Fibroblast of lung (primary cell): Measurements from ENCODE around the gene MEI1. TPM values are rescaled to one million over a fixed set of nuclear protein-coding genes. Genes with fewer than 3 reads are reported as not detected.

Experiments
- DNase-seq, 2 donors: peaks; one replicate each; pipeline versions ENCODE4 v3.0.0 to v3.0.0-alpha.2; 2010; ENCODE audit warnings: low read depth in 2 of 2
- H2AFZ ChIP-seq: 2 replicates; pipeline ENCODE4 v1.5.1; 2012; ENCODE audit warnings: low read length, control low read depth, inconsistent platforms
- H3K27ac ChIP-seq: 2 replicates; pipeline ENCODE4 v1.5.1; 2011; ENCODE audit warnings: low read length, control low read depth; ENCODE audit not compliant: insufficient read depth
- H3K27me3 ChIP-seq: 2 replicates; pipeline ENCODE4 v1.5.1; 2011; ENCODE audit warnings: mild to moderate bottlenecking, low read length; ENCODE audit not compliant: control insufficient read depth, insufficient read depth
- H3K36me3 ChIP-seq: 2 replicates; pipeline ENCODE4 v1.5.1; 2011; ENCODE audit warnings: low read length; ENCODE audit not compliant: control insufficient read depth, insufficient read depth
- H3K4me1 ChIP-seq: 2 replicates; pipeline ENCODE4 v1.5.1; 2011; ENCODE audit warnings: low read length; ENCODE audit not compliant: control insufficient read depth, insufficient read depth; ENCODE audit errors: extremely low read depth
- H3K4me2 ChIP-seq: 2 replicates; pipeline ENCODE4 v1.5.1; 2011; ENCODE audit warnings: low read length, control low read depth; ENCODE audit not compliant: insufficient read depth; ENCODE audit errors: extremely low read depth
- H3K4me3 ChIP-seq, 4 experiments: fragments of 200-600 bp in 1 of 4; sonication (generic) in 1 of 4; replicated peaks in 1 of 4; 2 replicates each; pipeline ENCODE4 v1.5.1; 2011 to 2016; ENCODE audit warnings: low read length in 4 of 4, low read depth in 3 of 4, mild to moderate bottlenecking in 3 of 4, control low read depth in 2 of 4, inconsistent platforms in 1 of 4, mixed read lengths in 1 of 4; ENCODE audit not compliant: insufficient read depth in 1 of 4; ENCODE audit errors: control extremely low read depth in 1 of 4
- H3K79me2 ChIP-seq: 2 replicates; pipeline ENCODE4 v1.5.1; 2012; ENCODE audit warnings: mild to moderate bottlenecking, low read length, inconsistent platforms; ENCODE audit not compliant: control insufficient read depth, insufficient read depth
- H3K9ac ChIP-seq: 2 replicates; pipeline ENCODE4 v1.5.1; 2011; ENCODE audit warnings: mild to moderate bottlenecking, low read length, control low read depth; ENCODE audit not compliant: insufficient read depth
- H3K9me3 ChIP-seq: 2 replicates; pipeline ENCODE4 v1.5.1; 2012; ENCODE audit warnings: low read depth, low read length; ENCODE audit not compliant: control insufficient read depth, insufficient read depth
- H4K20me1 ChIP-seq: 2 replicates; pipeline ENCODE4 v1.5.1; 2011; ENCODE audit warnings: low read length; ENCODE audit not compliant: control insufficient read depth, insufficient read depth; ENCODE audit errors: extremely low read depth
- CTCF ChIP-seq, 2 donors: IDR thresholded peaks in 1 of 2; conservative IDR thresholded peaks in 1 of 2; 1 replicate in 1 of 2; 2 replicates in 1 of 2; pipeline ENCODE4 v1.5.1; 2011 to 2012; ENCODE audit warnings: low read length in 2 of 2, control low read depth in 1 of 2, inconsistent platforms in 1 of 2, low read depth in 1 of 2, mild to moderate bottlenecking in 1 of 2
- EZH2 ChIP-seq: IDR thresholded peaks from 2 replicates; pipeline ENCODE4 v1.5.1; 2012; ENCODE audit warnings: low read length, control low read depth, mild to moderate bottlenecking; ENCODE audit errors: missing control alignments
- polyA plus RNA-seq, 2 donors: library from polyadenylated mRNA; depleted of rRNA in 1 of 2; stranded (reverse) in 1 of 2; unstranded in 1 of 2; fragments of >200 nt; gene quantifications; 2 replicates each; pipeline ENCODE4 v1.2.1, GENCODE V29; 2011 to 2012; ENCODE audit warnings: missing spikeins in 1 of 2
- total RNA-seq: library from RNA; depleted of rRNA; stranded (reverse); fragments of >200 nt; gene quantifications from 2 replicates; pipeline ENCODE4 v1.2.1, GENCODE V29; 2014

The MEI1 gene
- total and polyA plus RNA-seq, 2 donors (not counting 1 experiment from before 2014, with no cell fraction given) = 0.33 to 4.3 TPM

- no peaks in the 10 kb centered on the region for H3K36me3 ChIP-seq
- H3K79me2 ChIP-seq = peaks cover 47% of the 10 kb centered on the region
- peak in 1 of 2 donors; percentile 61 for DNase-seq
- no peak overlapping the region for H3K4me2 ChIP-seq
- TF ChIP-seq CTCF (conservative IDR thresholded peaks at IDR 0.05 in 1 of 2, IDR thresholded peaks at IDR 0.05 in 1 of 2; ENCODE audit: low read depth in 1 of 2, low read length in 2 of 2) (no peak), EZH2 (no peak)
- no peak overlapping the region for H2AFZ ChIP-seq
- H4K20me1 ChIP-seq = peaks cover 2% of the 10 kb centered on the region
- no peak overlapping the region for H3K4me3 ChIP-seq
- no peak overlapping the region for H3K9ac ChIP-seq
- no peaks in the 10 kb centered on the region for H3K27me3 ChIP-seq
- no peak overlapping the region for H3K27ac ChIP-seq
- H3K4me1 ChIP-seq = no peaks in the 10 kb centered on the region
- H3K9me3 ChIP-seq = no peaks in the 10 kb centered on the region
These were observed 149.2 kb downstream of the MEI1 start for GRCh38 chr22:41848468-41848867.

Other genes with a start within 250 kb of the MEI1 start
- 63.3 and 64.2 TPM in 2 replicates for gene PHF5A, start 230.8 kb upstream of the MEI1 start, total RNA-seq
- gene PHF5A, start 230.8 kb upstream of the MEI1 start, polyA plus RNA-seq = 61.5 and 82.7 TPM in 2 replicates
- gene ACO2, start 230.4 kb upstream of the MEI1 start, total RNA-seq = 60.4 and 80.3 TPM in 2 replicates
- gene ACO2, start 230.4 kb upstream of the MEI1 start, polyA plus RNA-seq = 37.6 and 52.6 TPM in 2 replicates
- 15.4 and 19.7 TPM in 2 replicates for gene POLR3H, start 155.0 kb upstream of the MEI1 start, total RNA-seq
- gene POLR3H, start 155.0 kb upstream of the MEI1 start, polyA plus RNA-seq = 42.6 and 62.5 TPM in 2 replicates
- 8.2 and 15.2 TPM in 2 replicates for gene CSDC2, start 138.5 kb upstream of the MEI1 start, total RNA-seq
- gene CSDC2, start 138.5 kb upstream of the MEI1 start, polyA plus RNA-seq = 3.3 and 11.2 TPM in 2 replicates
- 26.2 and 32.4 TPM in 2 replicates for gene PMM1, start 109.7 kb upstream of the MEI1 start, total RNA-seq
- gene PMM1, start 109.7 kb upstream of the MEI1 start, polyA plus RNA-seq = 73.0 and 110 TPM in 2 replicates
- 8.0 and 11.9 TPM in 2 replicates for gene DESI1, start 78.5 kb upstream of the MEI1 start, total RNA-seq
- gene DESI1, start 78.5 kb upstream of the MEI1 start, polyA plus RNA-seq = 22.4 and 22.6 TPM in 2 replicates
- gene XRCC6, start 78.2 kb upstream of the MEI1 start, total RNA-seq = 268 and 282 TPM in 2 replicates
- 183 and 280 TPM in 2 replicates for gene XRCC6, start 78.2 kb upstream of the MEI1 start, polyA plus RNA-seq
- gene SNU13, start 10.6 kb upstream of the MEI1 start, total RNA-seq = 61.6 and 67.5 TPM in 2 replicates
- 164 and 230 TPM in 2 replicates for gene SNU13, start 10.6 kb upstream of the MEI1 start, polyA plus RNA-seq
- 9.2 and 13.7 TPM in 2 replicates for gene CCDC134, start 101.2 kb downstream of the MEI1 start, total RNA-seq
- 3.0 and 5.0 TPM in 2 replicates for gene CCDC134, start 101.2 kb downstream of the MEI1 start, polyA plus RNA-seq
- 60.9 and 103 TPM in 2 replicates for gene SREBF2, start 133.6 kb downstream of the MEI1 start, total RNA-seq
- gene SREBF2, start 133.6 kb downstream of the MEI1 start, polyA plus RNA-seq = 45.5 and 51.7 TPM in 2 replicates
- not detected in 2 replicates for gene SHISA8, start 215.6 kb downstream of the MEI1 start, total RNA-seq
- gene SHISA8, start 215.6 kb downstream of the MEI1 start, polyA plus RNA-seq = not detected in 2 replicates
- under 0.01 TPM in 2 replicates for gene TNFRSF13C, start 227.3 kb downstream of the MEI1 start, total RNA-seq
- 0.03 and 0.15 TPM in 2 replicates for gene TNFRSF13C, start 227.3 kb downstream of the MEI1 start, polyA plus RNA-seq
- gene CENPM, start 247.6 kb downstream of the MEI1 start, total RNA-seq = 0.77 and 11.6 TPM in 2 replicates
- 5.9 and 23.4 TPM in 2 replicates for gene CENPM, start 247.6 kb downstream of the MEI1 start, polyA plus RNA-seq